ENCODE measurements around the gene C14orf180.

GRCh38 chr14:104598910-104599273, 19.3 kb downstream of the C14orf180 start:
- TF ChIP-seq CTCF (IDR thresholded peaks at IDR 0.05), result no peak
- TF ChIP-seq POLR2A (IDR thresholded peaks at IDR 0.05), result no peak

Data from right lobe of liver (tissue), 4 donors.